ENCODE data around the gene CTTN.
A peak's percentile ranks its signal among the peaks of the same experiment; 100 is the strongest.

The CTTN gene

GRCh38 chr11:70397983-70398833 lies at the start of gene CTTN:
Gene CTTN (plus strand): TSS chr11:70398529. CDS start chr11:70407298, 8,769 bp downstream.
- DNase-seq: peak; percentile 78

- DNase-seq: no peak
These were observed 49.7 kb upstream of the CTTN start for GRCh38 chr11:70348608-70349007.

- no peak for DNase-seq
These were observed 46.7 kb upstream of the CTTN start for GRCh38 chr11:70351646-70352045.

- no peak for DNase-seq
These were observed 46.2 kb upstream of the CTTN start for GRCh38 chr11:70352100-70352499.

GRCh38 chr11:70352601-70353000 lies 45.7 kb upstream of the CTTN start:
- DNase-seq: no peak

GRCh38 chr11:70353329-70353728 lies 45.0 kb upstream of the CTTN start:
- no peak for DNase-seq

- no peak for DNase-seq
These were observed 44.3 kb upstream of the CTTN start for GRCh38 chr11:70353900-70354568.

- DNase-seq: no peak
These were observed 43.7 kb upstream of the CTTN start for GRCh38 chr11:70354629-70355028.

- no peak for DNase-seq
These were observed 39.6 kb upstream of the CTTN start for GRCh38 chr11:70358753-70359152.

GRCh38 chr11:70359451-70360205 lies 38.7 kb upstream of the CTTN start:
- DNase-seq: no peak

GRCh38 chr11:70360211-70360610 lies 38.1 kb upstream of the CTTN start:
- no peak for DNase-seq

- DNase-seq: no peak
These were observed 34.2 kb upstream of the CTTN start for GRCh38 chr11:70364178-70364577.

- DNase-seq: peak; percentile 77
These were observed 33.4 kb upstream of the CTTN start for GRCh38 chr11:70364745-70365543.

- DNase-seq: no peak
These were observed 32.8 kb upstream of the CTTN start for GRCh38 chr11:70365544-70365927.

GRCh38 chr11:70367071-70367470 lies 31.3 kb upstream of the CTTN start:
- DNase-seq: no peak

- DNase-seq: no peak
These were observed 29.4 kb upstream of the CTTN start for GRCh38 chr11:70368961-70369360.

- DNase-seq: no peak
These were observed 27.1 kb upstream of the CTTN start for GRCh38 chr11:70371241-70371640.

- DNase-seq: no peak
These were observed 26.3 kb upstream of the CTTN start for GRCh38 chr11:70372076-70372475.

GRCh38 chr11:70376621-70377020 lies 21.7 kb upstream of the CTTN start:
- no peak for DNase-seq

GRCh38 chr11:70377645-70378044 lies 20.7 kb upstream of the CTTN start:
- DNase-seq: no peak

- DNase-seq: no peak
These were observed 19.7 kb upstream of the CTTN start for GRCh38 chr11:70378506-70379134.

GRCh38 chr11:70381350-70381749 lies 17.0 kb upstream of the CTTN start:
- DNase-seq: no peak
